OCI-LY7 (cell line): ENCODE measurements around the gene TPCN1.

Source experiments
- EZH2phosphoT487 ChIP-seq: fragments of 200-600 bp; sonication (generic); IDR thresholded peaks from 2 replicates; pipeline ENCODE4 v1.6.1; 2018; ENCODE audit warnings: low read depth, borderline replicate concordance, mild to moderate bottlenecking, mixed run types, antibody characterized with exemption, low read length, moderate library complexity, mixed read lengths
- TF ChIP-seq, protein P1 (sequence below): fragments of 200-600 bp; sonication (generic); conservative IDR thresholded peaks from 2 replicates; pipeline ENCODE4 v1.5.1; 2014; ENCODE audit warnings: mild to moderate bottlenecking, antibody characterized with exemption, low read length, moderate library complexity, mixed read lengths

DNA sequence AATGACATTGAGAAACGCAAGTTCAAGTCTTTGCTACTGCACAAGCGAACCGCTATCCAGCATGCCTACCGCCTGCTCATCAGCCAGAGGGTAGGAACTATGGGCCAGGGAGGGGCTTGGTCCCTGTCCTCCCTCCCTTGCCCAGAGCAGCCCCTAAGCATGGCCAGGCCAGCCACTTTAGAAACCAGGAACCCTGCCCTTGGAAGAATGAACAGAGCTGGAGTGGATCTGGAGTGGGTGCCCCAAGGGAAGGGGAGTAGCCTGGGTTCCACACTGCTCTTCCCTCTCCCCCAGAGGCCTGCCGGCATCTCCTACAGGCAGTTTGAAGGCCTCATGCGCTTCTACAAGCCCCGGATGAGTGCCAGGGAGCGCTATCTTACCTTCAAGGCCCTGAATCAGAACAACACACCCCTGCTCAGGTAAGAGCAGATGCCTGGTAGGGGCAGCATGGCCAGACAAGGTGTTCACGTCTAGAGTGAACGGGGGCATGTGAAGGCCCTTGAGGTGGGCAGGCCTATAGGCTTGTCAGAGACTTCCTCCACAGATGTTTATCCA lies 55.8 kb downstream of the TPCN1 start:
- TF ChIP-seq, protein P1, sequence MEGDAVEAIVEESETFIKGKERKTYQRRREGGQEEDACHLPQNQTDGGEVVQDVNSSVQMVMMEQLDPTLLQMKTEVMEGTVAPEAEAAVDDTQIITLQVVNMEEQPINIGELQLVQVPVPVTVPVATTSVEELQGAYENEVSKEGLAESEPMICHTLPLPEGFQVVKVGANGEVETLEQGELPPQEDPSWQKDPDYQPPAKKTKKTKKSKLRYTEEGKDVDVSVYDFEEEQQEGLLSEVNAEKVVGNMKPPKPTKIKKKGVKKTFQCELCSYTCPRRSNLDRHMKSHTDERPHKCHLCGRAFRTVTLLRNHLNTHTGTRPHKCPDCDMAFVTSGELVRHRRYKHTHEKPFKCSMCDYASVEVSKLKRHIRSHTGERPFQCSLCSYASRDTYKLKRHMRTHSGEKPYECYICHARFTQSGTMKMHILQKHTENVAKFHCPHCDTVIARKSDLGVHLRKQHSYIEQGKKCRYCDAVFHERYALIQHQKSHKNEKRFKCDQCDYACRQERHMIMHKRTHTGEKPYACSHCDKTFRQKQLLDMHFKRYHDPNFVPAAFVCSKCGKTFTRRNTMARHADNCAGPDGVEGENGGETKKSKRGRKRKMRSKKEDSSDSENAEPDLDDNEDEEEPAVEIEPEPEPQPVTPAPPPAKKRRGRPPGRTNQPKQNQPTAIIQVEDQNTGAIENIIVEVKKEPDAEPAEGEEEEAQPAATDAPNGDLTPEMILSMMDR = no peak
- TF ChIP-seq EZH2phosphoT487 = no peak
